HCT116 (cell line): ENCODE results near the gene PKNOX2. TPM values are rescaled to one million over a fixed set of nuclear protein-coding genes. Genes with fewer than 3 reads are reported as not detected.

Experiments
- ATAC-seq: fragments of 200-7000 bp; cut with Tn5 transposase; 2 replicates; pipeline ENCODE4 v1.9.1; 2020; ENCODE audit warnings: mild to moderate bottlenecking, moderate library complexity
- BruUV-seq: library from RNA; stranded (reverse); fragments of 400-500 nt; replicated peaks from 2 replicates; lab custom pipeline; 2021; lab: Mats Ljungman, UMichigan
- CTCF ChIA-PET: fragments of 300-600 bp; sonication (Branson Sonifier 250); formaldehyde crosslinking; loops from one replicate; lab custom pipeline; 2021; ENCODE audit warnings: antibody characterized with exemption; lab: Charles Lee
- POLR2A ChIA-PET: fragments of 300-600, 350-600 bp; sonication (Branson Sonifier 250); formaldehyde crosslinking; loops from one replicate; lab custom pipeline; 2021; ENCODE audit warnings: antibody characterized with exemption; lab: Charles Lee
- RAD21 ChIA-PET, 2 experiments: fragments of 300-600 bp; sonication (Branson Sonifier 250); formaldehyde crosslinking; loops; one replicate each; lab custom pipeline; 2023; ENCODE audit warnings: low total read pairs in 2 of 2; ENCODE audit not compliant: uncharacterized antibody in 2 of 2, unreplicated experiment in 2 of 2, low non-redundant PET in 1 of 2; lab: Charles Lee
- DNase-seq: peaks from one replicate; pipeline ENCODE4 v3.0.0-alpha.2; 2010; ENCODE audit warnings: low read depth, low spot score
- H2AFZ ChIP-seq: fragments of 200-600 bp; shearing (Covaris generic), sonication (generic); 2 replicates; pipeline ENCODE4 v1.6.1; 2017; ENCODE audit warnings: low read depth, mixed run types, mixed read lengths, antibody characterized with exemption, low read length; ENCODE audit not compliant: poor library complexity, severe bottlenecking
- H3K27ac ChIP-seq: 2 replicates; pipeline ENCODE4 v1.5.1; 2012; ENCODE audit warnings: low read depth, low read length
- H3K27me3 ChIP-seq: fragments of 200-600 bp; sonication (generic); 2 replicates; pipeline ENCODE4 v1.6.1; 2016; ENCODE audit warnings: mixed run types, low read length, mixed read lengths; ENCODE audit not compliant: insufficient read depth
- H3K36me3 ChIP-seq, 2 experiments: fragments of 200-500 bp in 1 of 2; fragments of 200-600 bp in 1 of 2; sonication (Bioruptor generic) in 1 of 2; sonication (generic) in 1 of 2; 2 replicates each; pipeline versions ENCODE4 v1.5.1 to v1.6.1; 2014 to 2016; ENCODE audit warnings: low read length in 2 of 2, inconsistent platforms in 1 of 2, mixed read lengths in 1 of 2, mixed run types in 1 of 2; ENCODE audit not compliant: insufficient read depth in 2 of 2, control insufficient read depth in 1 of 2
- H3K4me1 ChIP-seq, 2 experiments: fragments of 200-600 bp in 1 of 2; sonication (generic) in 1 of 2; 2 replicates each; pipeline versions ENCODE4 v1.5.1 to v1.6.1; 2012 to 2017; ENCODE audit warnings: low read length in 2 of 2, inconsistent platforms in 1 of 2, mild to moderate bottlenecking in 1 of 2, mixed read lengths in 1 of 2, mixed run types in 1 of 2, moderate library complexity in 1 of 2; ENCODE audit not compliant: insufficient read depth in 2 of 2, control insufficient read depth in 1 of 2
- H3K4me2 ChIP-seq: fragments of 200-600 bp; sonication (generic); 2 replicates; pipeline ENCODE4 v1.6.1; 2017; ENCODE audit warnings: mixed run types, low read length, mixed read lengths
- H3K4me3 ChIP-seq, 2 experiments: fragments of 200-600 bp in 1 of 2; sonication (generic) in 1 of 2; replicated peaks in 1 of 2; 2 replicates each; pipeline ENCODE4 v1.5.1; 2011 to 2016; ENCODE audit warnings: low read length in 2 of 2, control low read depth in 1 of 2, low read depth in 1 of 2, mild to moderate bottlenecking in 1 of 2, mixed read lengths in 1 of 2, mixed run types in 1 of 2
- H3K79me2 ChIP-seq: fragments of 200-600 bp; sonication (generic); 2 replicates; pipeline ENCODE4 v1.6.1; 2017; ENCODE audit warnings: mild to moderate bottlenecking, mixed run types, low read length, moderate library complexity, mixed read lengths; ENCODE audit not compliant: insufficient read depth
- H3K9ac ChIP-seq: fragments of 200-600 bp; sonication (generic); 2 replicates; pipeline ENCODE4 v1.6.1; 2016; ENCODE audit warnings: low read length, mixed read lengths
- H3K9me2 ChIP-seq: fragments of 200-600 bp; sonication (generic), shearing (Covaris generic); 2 replicates; pipeline ENCODE4 v1.6.1; 2017; ENCODE audit warnings: mixed run types, mild to moderate bottlenecking, moderate library complexity; ENCODE audit not compliant: insufficient read depth
- H3K9me3 ChIP-seq, 2 experiments: fragments of 200-500 bp in 1 of 2; fragments of 200-600 bp in 1 of 2; sonication (Bioruptor generic) in 1 of 2; sonication (generic) in 1 of 2; 2 replicates each; pipeline ENCODE4 v1.6.1; 2014 to 2017; ENCODE audit warnings: low read length in 2 of 2, mixed read lengths in 2 of 2, inconsistent platforms in 1 of 2, low read depth in 1 of 2, mild to moderate bottlenecking in 1 of 2, mixed run types in 1 of 2, moderate library complexity in 1 of 2; ENCODE audit not compliant: control insufficient read depth in 1 of 2, insufficient read depth in 1 of 2
- H4K20me1 ChIP-seq: fragments of 200-600 bp; sonication (generic), shearing (Covaris generic); 2 replicates; pipeline ENCODE4 v1.6.1; 2017; ENCODE audit warnings: mixed run types, mild to moderate bottlenecking, moderate library complexity; ENCODE audit not compliant: insufficient read depth
- CBX3 ChIP-seq: IDR thresholded peaks from 2 replicates; pipeline ENCODE4 v1.6.1; 2012; ENCODE audit warnings: low read depth
- CEBPB ChIP-seq: IDR thresholded peaks from 2 replicates; pipeline ENCODE4 v1.6.1; 2012; ENCODE audit warnings: low read depth
- EGR1 ChIP-seq: IDR thresholded peaks from 2 replicates; pipeline ENCODE4 v1.6.1; 2012; ENCODE audit warnings: low read depth
- EZH2 ChIP-seq: fragments of 200-600 bp; sonication (generic); IDR thresholded peaks from 2 replicates; pipeline ENCODE4 v1.6.1; 2017; ENCODE audit warnings: antibody characterized with exemption, mixed run types
- EZH2phosphoT487 ChIP-seq: fragments of 200-600 bp; IDR thresholded peaks from 2 replicates; pipeline ENCODE4 v1.6.1; 2018; ENCODE audit warnings: antibody characterized with exemption, borderline replicate concordance
- FOSL1 ChIP-seq: IDR thresholded peaks from 2 replicates; pipeline ENCODE4 v1.6.1; 2012; ENCODE audit warnings: low read depth
- JUND ChIP-seq: IDR thresholded peaks from 2 replicates; pipeline ENCODE4 v1.6.1; 2012
- POLR2AphosphoS5 ChIP-seq: IDR thresholded peaks from 2 replicates; pipeline ENCODE4 v1.6.1; 2011; ENCODE audit warnings: mild to moderate bottlenecking, low read depth, low read length, moderate library complexity
- RAD21 ChIP-seq: IDR thresholded peaks from 2 replicates; pipeline ENCODE4 v1.6.1; 2012; ENCODE audit warnings: low read depth, mild to moderate bottlenecking
- SP1 ChIP-seq: IDR thresholded peaks from 2 replicates; pipeline ENCODE4 v1.6.1; 2012; ENCODE audit warnings: low read depth
- TCF7L2 ChIP-seq: IDR thresholded peaks from 2 replicates; pipeline ENCODE4 v1.7.0; 2011; ENCODE audit warnings: borderline replicate concordance, inconsistent platforms; ENCODE audit not compliant: insufficient read depth, insufficient read length; ENCODE audit errors: extremely low read depth
- YY1 ChIP-seq: IDR thresholded peaks from 2 replicates; pipeline ENCODE4 v1.6.1; 2011; ENCODE audit warnings: low read length, low read depth, moderate library complexity, mild to moderate bottlenecking; ENCODE audit not compliant: insufficient replicate concordance; ENCODE audit errors: extremely low read depth
- ZFX ChIP-seq: fragments of 450-650 bp; IDR thresholded peaks from 2 replicates; pipeline ENCODE4 v1.6.1; 2017
- intact Hi-C: fragments of 100-400 bp; cut with micrococcal nuclease; formaldehyde crosslinking; loops from 2 replicates; pipeline ENCODE4 v1.10.0; 2022
- total RNA-seq: library from RNA; stranded (reverse); gene quantifications from one replicate; pipeline ENCODE4 v1.2.1, GENCODE V29; 2021; ENCODE audit not compliant: unreplicated experiment
- TF ChIP-seq, protein P1 (sequence below): IDR thresholded peaks from 2 replicates; pipeline ENCODE4 v1.6.1; 2011; ENCODE audit warnings: mild to moderate bottlenecking, low read length, moderate library complexity; ENCODE audit not compliant: insufficient replicate concordance; ENCODE audit errors: extremely low read depth
- TF ChIP-seq, protein P2 (sequence below): IDR thresholded peaks from 2 replicates; pipeline ENCODE4 v1.6.1; 2012
- TF ChIP-seq, protein P3 (sequence below): IDR thresholded peaks from 2 replicates; pipeline ENCODE4 v1.6.1; 2012

The PKNOX2 gene
- total RNA-seq, 1 experiment from 2014 or later: 0.20 TPM

DNA sequence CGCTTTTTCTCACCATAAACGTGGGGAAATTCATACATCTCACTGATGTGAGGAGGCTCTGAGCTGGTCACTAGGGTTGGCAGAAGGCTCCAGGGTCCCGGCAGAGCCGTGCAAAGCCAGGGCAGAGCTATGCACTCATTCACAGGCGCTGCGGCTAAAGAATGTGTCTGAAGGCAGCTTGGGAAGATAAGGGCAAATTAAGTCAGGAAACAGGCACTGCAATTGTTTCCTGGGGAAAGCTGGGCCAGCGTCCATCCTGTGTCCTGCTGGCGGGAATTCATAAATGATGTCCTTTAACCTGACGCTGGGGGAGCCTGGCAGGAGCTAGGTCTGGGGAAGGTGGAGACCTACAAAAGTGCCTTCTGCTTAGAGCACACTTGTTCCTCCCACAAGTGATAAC lies 27.6 kb downstream of the PKNOX2 start:
- no peak overlapping the region for H3K9ac ChIP-seq
- no peak overlapping the region for H2AFZ ChIP-seq
- H3K4me3 ChIP-seq: no peak overlapping the region
- ChIA-PET CTCF (no interaction called here), POLR2A (no interaction called here), RAD21 (no interaction called here)
- H3K9me3 ChIP-seq: peaks cover 0 to 2% of the 10 kb centered on the region in 2 experiments; a peak in 2 of 4 replicates
- TF ChIP-seq POLR2AphosphoS5: no peak
- no peak for TF ChIP-seq CBX3
- no peak for TF ChIP-seq JUND
- no peak for TF ChIP-seq EZH2
- TF ChIP-seq, protein P1, sequence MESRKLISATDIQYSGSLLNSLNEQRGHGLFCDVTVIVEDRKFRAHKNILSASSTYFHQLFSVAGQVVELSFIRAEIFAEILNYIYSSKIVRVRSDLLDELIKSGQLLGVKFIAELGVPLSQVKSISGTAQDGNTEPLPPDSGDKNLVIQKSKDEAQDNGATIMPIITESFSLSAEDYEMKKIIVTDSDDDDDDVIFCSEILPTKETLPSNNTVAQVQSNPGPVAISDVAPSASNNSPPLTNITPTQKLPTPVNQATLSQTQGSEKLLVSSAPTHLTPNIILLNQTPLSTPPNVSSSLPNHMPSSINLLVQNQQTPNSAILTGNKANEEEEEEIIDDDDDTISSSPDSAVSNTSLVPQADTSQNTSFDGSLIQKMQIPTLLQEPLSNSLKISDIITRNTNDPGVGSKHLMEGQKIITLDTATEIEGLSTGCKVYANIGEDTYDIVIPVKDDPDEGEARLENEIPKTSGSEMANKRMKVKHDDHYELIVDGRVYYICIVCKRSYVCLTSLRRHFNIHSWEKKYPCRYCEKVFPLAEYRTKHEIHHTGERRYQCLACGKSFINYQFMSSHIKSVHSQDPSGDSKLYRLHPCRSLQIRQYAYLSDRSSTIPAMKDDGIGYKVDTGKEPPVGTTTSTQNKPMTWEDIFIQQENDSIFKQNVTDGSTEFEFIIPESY: no peak
- no peaks in the 10 kb centered on the region for H3K79me2 ChIP-seq
- peaks cover 28% of the 10 kb centered on the region; the same call in 1 of the 2 replicates for H3K27me3 ChIP-seq
- ATAC-seq (no peak), DNase-seq (no peak)
- H3K9me2 ChIP-seq: no peaks in the 10 kb centered on the region
- H4K20me1 ChIP-seq: no peaks in the 10 kb centered on the region
- H3K36me3 ChIP-seq: no peaks in the 10 kb centered on the region
- H3K4me2 ChIP-seq: no peak overlapping the region
- intact Hi-C loops: no loop called here
- no peak overlapping the region for H3K27ac ChIP-seq
- BruUV-seq: no TSS peak
- no peaks in the 10 kb centered on the region for H3K4me1 ChIP-seq

DNA sequence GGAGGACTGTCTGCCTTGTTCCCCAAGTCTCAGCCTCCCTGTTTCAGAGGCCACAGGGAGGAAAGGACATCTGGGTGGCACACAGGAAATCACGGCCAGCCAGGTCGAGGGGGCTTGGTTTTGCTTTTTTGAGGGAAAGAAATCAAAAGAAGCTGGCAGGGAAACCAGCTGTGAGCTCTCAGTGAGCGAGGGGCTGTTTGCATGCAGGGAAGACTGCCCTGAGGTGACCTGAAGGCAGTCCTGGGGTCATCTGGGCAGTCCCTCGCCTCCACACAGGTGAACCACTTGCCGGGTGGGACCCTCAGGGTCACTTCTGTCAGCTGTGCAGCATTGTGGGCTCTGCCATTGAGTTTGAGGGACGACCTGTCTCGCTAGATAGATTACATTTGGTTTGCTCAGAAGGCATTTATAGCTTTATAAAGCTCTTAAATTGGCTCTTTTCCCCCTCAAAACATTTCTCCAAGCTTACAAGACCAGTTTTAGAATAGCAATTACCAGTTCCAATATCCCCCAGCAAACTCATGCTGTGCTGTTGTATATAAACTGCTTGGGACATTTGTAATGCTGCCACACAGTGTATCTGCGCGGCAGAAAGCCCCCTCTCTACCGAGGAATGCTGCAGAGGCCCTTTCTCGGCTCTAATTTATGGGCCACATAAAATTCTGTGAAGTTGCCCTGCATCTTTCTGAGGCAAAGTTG lies 28.3 kb downstream of the PKNOX2 start:
- no peaks in the 10 kb centered on the region for H3K9me2 ChIP-seq
- no peak overlapping the region for H3K9ac ChIP-seq
- no peaks in the 10 kb centered on the region for H3K79me2 ChIP-seq
- H3K4me2 ChIP-seq: no peak overlapping the region
- H3K27ac ChIP-seq: no peak overlapping the region
- POLR2A ChIA-PET: no interaction called here
- H3K36me3 ChIP-seq: no peaks in the 10 kb centered on the region
- no peak for DNase-seq
- no peaks in the 10 kb centered on the region for H3K9me3 ChIP-seq
- no peaks in the 10 kb centered on the region for H3K4me1 ChIP-seq
- no peak overlapping the region for H3K4me3 ChIP-seq
- CTCF ChIA-PET: no interaction called here
- intact Hi-C loops: no loop called here
- H2AFZ ChIP-seq: no peak overlapping the region
- no peak for ATAC-seq
- H4K20me1 ChIP-seq: no peaks in the 10 kb centered on the region
- peaks cover 25% of the 10 kb centered on the region; the same call in 1 of the 2 replicates for H3K27me3 ChIP-seq
- RAD21 ChIA-PET: no interaction called here
- no TSS peak for BruUV-seq
- TF ChIP-seq EZH2phosphoT487 (no peak), JUND (no peak), FOSL1 (no peak), CBX3 (no peak), CEBPB (no peak), SP1 (no peak), EGR1 (no peak), RAD21 (no peak), ZFX (no peak), POLR2AphosphoS5 (no peak), YY1 (no peak), EZH2 (no peak), TCF7L2 (no peak)
- TF ChIP-seq, protein P2, sequence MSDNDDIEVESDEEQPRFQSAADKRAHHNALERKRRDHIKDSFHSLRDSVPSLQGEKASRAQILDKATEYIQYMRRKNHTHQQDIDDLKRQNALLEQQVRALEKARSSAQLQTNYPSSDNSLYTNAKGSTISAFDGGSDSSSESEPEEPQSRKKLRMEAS: no peak
- TF ChIP-seq, protein P1: no peak
- TF ChIP-seq, protein P3, sequence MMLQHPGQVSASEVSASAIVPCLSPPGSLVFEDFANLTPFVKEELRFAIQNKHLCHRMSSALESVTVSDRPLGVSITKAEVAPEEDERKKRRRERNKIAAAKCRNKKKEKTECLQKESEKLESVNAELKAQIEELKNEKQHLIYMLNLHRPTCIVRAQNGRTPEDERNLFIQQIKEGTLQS: no peak
